HG02623 (cell line): ENCODE results near the gene CCK.
"Not testable (repeated sequence)": the region's sequence is repeated elsewhere in the genome, so short reads cannot be mapped to it uniquely, and the experiment has no call there.

Experiments
- ATAC-seq: cut with Tn5 transposase; IDR thresholded peaks from one replicate; pipeline ENCODE4 v1.9.1; 2021; ENCODE audit warnings: moderate library complexity; ENCODE audit not compliant: unreplicated experiment

Gene CCK, protein sequence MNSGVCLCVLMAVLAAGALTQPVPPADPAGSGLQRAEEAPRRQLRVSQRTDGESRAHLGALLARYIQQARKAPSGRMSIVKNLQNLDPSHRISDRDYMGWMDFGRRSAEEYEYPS

DNA sequence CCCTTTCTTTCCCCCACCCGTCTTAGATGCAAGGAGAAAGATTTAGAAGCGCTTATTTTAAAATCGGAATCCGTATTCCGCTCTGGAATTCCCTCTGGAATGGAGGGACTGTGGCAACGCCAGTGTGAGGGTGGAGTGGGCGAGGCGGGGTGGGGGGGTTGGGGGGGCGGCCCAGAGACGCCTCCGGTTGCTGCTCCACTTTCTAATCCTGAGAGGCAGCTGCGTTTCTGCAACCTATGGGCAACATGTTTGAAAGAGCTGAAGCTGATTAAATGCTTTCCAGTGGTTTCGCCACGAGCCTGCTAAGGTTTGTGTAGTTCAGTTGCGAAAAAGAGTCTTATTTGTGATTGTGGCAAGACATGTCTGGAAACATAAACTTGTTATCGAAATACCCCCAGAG, at the start of gene CCK:
TSS of gene CCK (minus strand) at position 101 of the 400 bp plus-strand sequence. CDS start 2,555 bp downstream, outside the sequence.
- no peak for ATAC-seq

DNA sequence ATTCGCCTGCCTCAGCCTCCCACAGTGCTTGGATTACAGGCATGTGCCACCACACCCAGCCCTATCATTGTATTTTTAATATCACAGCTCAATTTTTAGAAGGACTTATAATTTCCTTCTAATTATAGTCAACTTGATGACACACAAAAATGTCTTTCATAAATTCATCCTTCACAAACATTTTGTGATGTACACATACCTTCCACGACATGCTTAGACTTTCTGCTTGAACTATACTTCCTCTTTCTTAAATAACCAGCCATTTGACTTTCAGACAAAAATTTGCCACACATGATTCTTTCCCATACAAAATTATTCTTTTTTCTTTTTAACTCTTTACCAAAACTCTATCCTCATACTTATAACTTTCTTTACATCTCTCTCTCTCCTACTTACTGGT, 48.4 kb upstream of the CCK start:
- no peak for ATAC-seq

- ATAC-seq, result no peak
Observed at GRCh38 chr3:42308651-42309050, 42.7 kb upstream of the CCK start.

- no peak for ATAC-seq
Observed at GRCh38 chr3:42306499-42306898, 40.5 kb upstream of the CCK start.

GRCh38 chr3:42302924-42303634, 37.1 kb upstream of the CCK start:
- ATAC-seq, result peak; percentile 83

GRCh38 chr3:42301446-42302175, 35.6 kb upstream of the CCK start:
- ATAC-seq, result no peak

GRCh38 chr3:42300778-42301177, 34.8 kb upstream of the CCK start:
- ATAC-seq, result no peak

GRCh38 chr3:42300013-42300412, 34.0 kb upstream of the CCK start:
- ATAC-seq, result no peak

DNA sequence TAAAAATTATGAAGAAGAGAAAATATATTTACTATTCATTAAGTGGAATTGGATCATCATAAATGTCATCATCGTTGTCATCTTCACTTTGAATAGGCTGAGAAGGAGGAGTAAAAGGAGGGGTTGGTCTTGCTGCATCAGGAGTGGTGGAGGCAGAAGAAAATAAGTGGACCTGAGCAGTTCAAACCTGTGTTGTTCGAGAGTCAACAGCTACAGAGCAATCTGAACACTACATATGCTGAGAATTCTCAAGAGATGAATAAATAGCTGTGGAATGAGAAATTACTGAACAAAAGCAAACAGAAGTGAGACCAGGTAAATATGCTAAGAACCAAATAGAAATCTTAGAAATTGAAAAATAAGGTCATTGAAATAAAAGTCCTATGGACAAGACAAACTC, 32.3 kb upstream of the CCK start:
- ATAC-seq, result no peak

DNA sequence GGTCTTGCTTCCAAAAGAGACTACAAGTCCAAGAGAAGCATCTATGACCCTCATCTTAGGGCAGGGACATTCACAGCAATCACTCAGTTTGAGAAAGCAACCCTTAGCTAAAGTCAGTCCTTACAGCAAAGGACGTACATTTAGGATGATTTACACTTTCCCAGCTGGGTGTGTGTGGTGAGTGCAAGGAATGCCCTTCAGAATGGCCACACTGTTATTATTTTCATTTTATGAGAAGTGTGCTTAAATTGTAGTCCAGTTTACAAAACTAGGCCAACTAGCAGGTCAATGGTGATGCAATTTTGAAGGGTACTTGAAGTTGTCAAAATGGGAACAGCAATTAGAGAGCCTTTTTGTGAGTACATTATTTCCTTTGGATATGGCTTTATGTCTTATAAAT, 26.0 kb upstream of the CCK start:
- no peak for ATAC-seq

GRCh38 chr3:42290966-42291714, 25.2 kb upstream of the CCK start:
- ATAC-seq, result peak; percentile 75

GRCh38 chr3:42289026-42289425, 23.0 kb upstream of the CCK start:
- ATAC-seq, result no peak

DNA sequence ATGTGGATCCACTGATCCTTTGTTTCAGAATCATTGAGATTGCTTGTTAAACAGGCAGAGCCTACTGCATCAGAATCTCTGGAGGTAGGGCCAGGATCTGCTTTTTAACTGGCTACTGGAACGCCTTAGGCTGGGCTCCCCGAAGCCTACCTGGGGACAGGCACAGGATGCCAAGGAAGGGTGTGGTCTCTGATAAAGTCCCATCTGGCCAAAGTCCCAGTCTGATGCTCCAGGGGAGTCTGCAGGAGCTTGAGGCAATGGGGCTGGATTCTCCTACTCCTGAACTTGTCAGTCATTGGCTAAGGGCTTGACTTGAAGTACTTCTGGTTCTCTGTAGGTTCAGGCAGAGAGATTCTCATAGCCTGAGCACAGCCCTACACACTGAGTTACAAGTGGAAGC, 22.4 kb upstream of the CCK start:
- ATAC-seq, result no peak

DNA sequence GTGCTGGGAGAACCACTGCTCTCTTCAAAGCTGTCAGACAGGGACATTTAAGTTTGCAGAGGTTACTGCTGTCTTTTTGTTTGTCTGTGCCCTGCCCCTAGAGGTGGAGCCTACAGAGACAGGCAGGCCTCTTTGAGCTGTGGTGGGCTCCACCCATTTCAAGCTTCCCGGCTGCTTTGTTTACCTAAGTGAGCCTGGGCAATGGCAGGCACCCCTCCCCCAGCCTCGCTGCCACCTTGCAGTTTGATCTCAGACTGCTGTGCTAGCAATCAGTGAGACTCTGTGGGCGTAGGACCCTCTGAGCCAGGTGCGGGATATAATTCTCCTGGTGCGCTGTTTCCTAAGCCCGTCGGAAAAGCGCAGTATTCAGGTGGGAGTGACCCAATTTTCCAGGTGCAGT, 21.4 kb upstream of the CCK start:
- not testable (repeated sequence) for ATAC-seq

- ATAC-seq, result no peak
Observed at GRCh38 chr3:42277676-42278075, 11.7 kb upstream of the CCK start.

DNA sequence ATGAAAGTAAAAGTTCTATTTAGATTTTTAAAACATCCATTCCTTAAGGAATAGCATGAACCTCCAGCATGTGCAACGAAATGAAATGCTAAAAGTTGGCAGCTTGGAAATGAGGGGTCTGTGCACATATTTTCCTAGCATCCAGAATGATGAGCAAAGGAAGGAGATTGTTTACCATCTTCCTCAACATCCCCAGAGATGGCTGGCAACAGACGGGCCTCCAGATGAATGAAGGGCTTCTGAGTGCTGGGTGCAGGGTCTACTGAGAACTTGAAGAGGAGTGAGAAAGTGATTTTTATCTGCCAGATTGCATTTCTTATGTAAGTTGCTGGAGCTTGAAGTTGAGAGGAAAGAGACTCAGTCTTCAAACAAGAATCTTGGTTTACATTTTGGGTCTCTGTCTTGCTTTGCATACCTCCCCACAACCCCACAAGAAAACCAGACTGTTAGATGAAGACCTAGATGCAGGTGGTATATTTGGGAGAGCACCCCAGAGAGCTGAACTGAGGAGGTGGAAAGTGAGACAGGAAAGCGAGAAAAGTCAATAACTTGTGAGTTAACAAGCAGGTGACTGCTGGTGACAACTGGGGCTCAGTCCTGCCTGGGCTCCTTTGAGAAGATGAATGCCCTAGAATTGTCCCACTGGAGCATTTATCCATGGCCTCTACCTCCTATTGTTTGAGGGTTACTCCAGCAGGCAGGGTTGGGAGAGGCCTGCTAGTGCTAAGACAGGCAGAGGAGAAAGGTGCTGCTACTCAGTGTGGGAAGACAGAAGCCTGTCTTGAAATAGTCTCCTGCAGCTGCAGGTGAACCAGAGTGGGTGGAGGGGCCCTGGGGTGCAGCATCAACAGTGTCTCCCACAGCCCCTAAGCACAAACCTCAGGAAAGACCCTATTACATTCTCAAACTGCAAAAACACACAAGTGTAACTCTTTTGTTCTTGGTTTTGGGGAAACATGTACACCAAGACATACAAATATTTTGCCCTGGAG, 10.5 kb upstream of the CCK start:
- ATAC-seq, result peak; percentile 89

GRCh38 chr3:42275217-42275616, 9.2 kb upstream of the CCK start:
- ATAC-seq, result no peak

DNA sequence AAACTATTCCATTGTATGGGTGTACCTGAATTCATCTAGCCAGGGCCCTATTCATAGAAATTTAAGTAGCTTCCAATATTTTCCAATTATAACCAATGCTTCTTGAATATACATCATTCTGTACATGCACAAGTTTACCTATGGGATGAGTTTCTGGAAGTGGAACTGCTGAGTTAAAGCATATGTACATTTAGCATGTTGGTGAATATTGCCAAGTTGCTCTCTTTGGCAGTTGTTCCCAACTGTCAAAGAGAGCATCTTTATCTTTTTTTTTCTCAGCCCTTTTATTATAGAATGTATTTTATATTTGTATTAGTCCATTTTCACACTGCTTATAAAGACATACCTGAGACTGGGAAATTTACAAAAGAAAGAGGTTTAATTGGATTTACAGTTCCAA, 8.3 kb upstream of the CCK start:
- no peak for ATAC-seq

DNA sequence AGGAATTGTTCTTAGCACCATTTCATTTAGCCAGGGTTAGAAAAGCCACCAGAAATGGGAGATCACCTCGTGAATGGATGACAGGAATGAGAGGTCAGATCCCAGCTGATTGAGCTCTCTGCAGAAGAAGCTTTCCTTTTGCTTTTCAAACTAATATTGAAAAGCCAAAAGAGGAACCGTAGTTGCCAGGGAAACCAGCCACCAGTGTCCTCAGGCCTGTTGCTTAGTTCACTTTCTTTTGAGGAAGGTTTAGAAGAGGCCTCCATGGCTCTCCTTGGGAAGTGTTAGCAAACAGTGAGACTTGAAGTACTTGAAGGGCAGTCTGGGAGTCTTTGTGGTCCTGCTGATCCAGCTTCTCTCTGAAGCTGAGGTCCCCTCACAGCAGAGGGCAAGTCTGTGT, 7.4 kb upstream of the CCK start:
- no peak for ATAC-seq

GRCh38 chr3:42271786-42272185, 5.8 kb upstream of the CCK start:
- ATAC-seq, result no peak
